GM12878 (cell line): Measurements from ENCODE around the gene HOXB1. TPM values are rescaled to one million over a fixed set of nuclear protein-coding genes. Genes with fewer than 3 reads are reported as not detected.

Source experiments
- BHLHE40 ChIP-seq, 2 experiments: fragments of 450-650 bp in 1 of 2; IDR thresholded peaks; 2 replicates each; pipeline ENCODE4 v1.6.1; 2011 to 2017; ENCODE audit warnings: low read depth in 2 of 2, borderline replicate concordance in 1 of 2, improper control_type of control experiment in 1 of 2, low read length in 1 of 2, mild to moderate bottlenecking in 1 of 2
- CBX3 ChIP-seq: fragments of 200-600 bp; sonication (generic); IDR thresholded peaks from 2 replicates; pipeline ENCODE4 v1.6.1; 2016; ENCODE audit warnings: low read depth, borderline replicate concordance
- FOXK2 ChIP-seq: fragments of 450-650 bp; IDR thresholded peaks from 2 replicates; pipeline ENCODE4 v1.6.1; 2017; ENCODE audit warnings: mild to moderate bottlenecking, moderate library complexity
- MYB ChIP-seq: fragments of 150-350 bp; IDR thresholded peaks from 2 replicates; pipeline ENCODE4 v1.6.1; 2014; ENCODE audit warnings: mild to moderate bottlenecking, low read depth, low read length, borderline replicate concordance
- NFYA ChIP-seq: IDR thresholded peaks from 2 replicates; pipeline ENCODE4 v1.6.1; 2011; ENCODE audit warnings: low read depth, mild to moderate bottlenecking, low read length, improper control_type of control experiment, borderline replicate concordance
- RBBP5 ChIP-seq: fragments of 200-600 bp; sonication (generic); conservative IDR thresholded peaks from 2 replicates; pipeline ENCODE4 v1.6.1; 2016
- RUNX3 ChIP-seq: IDR thresholded peaks from 2 replicates; pipeline ENCODE4 v1.6.1; 2012; ENCODE audit warnings: low read length, inconsistent platforms
- SMAD1 ChIP-seq: fragments of 450-650 bp; IDR thresholded peaks from 2 replicates; pipeline ENCODE4 v1.6.1; 2018; ENCODE audit warnings: mild to moderate bottlenecking, low read depth; ENCODE audit not compliant: partially characterized antibody
- SMC3 ChIP-seq: IDR thresholded peaks from 2 replicates; pipeline ENCODE4 v1.6.1; 2011; ENCODE audit warnings: low read length, improper control_type of control experiment, borderline replicate concordance
- SREBF2 ChIP-seq: IDR thresholded peaks from 2 replicates; pipeline ENCODE4 v1.6.1; 2012; ENCODE audit warnings: mild to moderate bottlenecking, low read length
- TARDBP ChIP-seq: IDR thresholded peaks from 2 replicates; pipeline ENCODE4 v1.6.1; 2016; ENCODE audit warnings: borderline replicate concordance
- TCF3 ChIP-seq: IDR thresholded peaks from 2 replicates; pipeline ENCODE4 v1.6.1; 2012; ENCODE audit warnings: low read depth, mild to moderate bottlenecking, low read length, borderline replicate concordance; ENCODE audit not compliant: insufficient read depth
- TCF7 ChIP-seq: IDR thresholded peaks from 2 replicates; pipeline ENCODE4 v1.6.1; 2014; ENCODE audit warnings: antibody characterized with exemption, borderline replicate concordance
- polyA plus RNA-seq, 11 experiments: library from polyadenylated mRNA; depleted of rRNA in 4 of 11; unstranded in 6 of 11; stranded (reverse) in 5 of 11; fragments of >200 nt; fragmentation: Nextera tagmentation in 4 of 11; fragmentation: Illumina TruSeq in 1 of 11; extraction: Ambion mirVana in 4 of 11; extraction: Trizol in 1 of 11; gene quantifications; 1 replicate in 1 of 11; 2 replicates in 10 of 11; pipeline versions ENCODE4 v1.2.1 to v1.2.3, GENCODE V29; 2011 to 2016; ENCODE audit warnings: inconsistent platforms in 2 of 11, missing spikeins in 2 of 11, low read depth in 1 of 11
- total RNA-seq, 4 experiments: library from RNA; depleted of rRNA in 3 of 4; stranded (reverse); fragments of >200 nt in 3 of 4; fragmentation: Illumina TruSeq in 1 of 4; extraction: Trizol in 1 of 4; gene quantifications; 2 replicates each; pipeline versions ENCODE4 v1.2.1 to v1.2.3, GENCODE V29; 2013 to 2021
- TF ChIP-seq, protein P1 (sequence below), 3 experiments: IDR thresholded peaks in 2 of 3; conservative IDR thresholded peaks in 1 of 3; 2 replicates each; pipeline ENCODE4 v1.5.1; 2011; ENCODE audit warnings: low read depth in 3 of 3, low read length in 3 of 3, mild to moderate bottlenecking in 3 of 3, control low read depth in 2 of 3, moderate library complexity in 2 of 3, inconsistent platforms in 1 of 3, mixed read lengths in 1 of 3; ENCODE audit not compliant: control insufficient read depth in 2 of 3, insufficient read depth in 1 of 3; ENCODE audit errors: extremely low read depth in 1 of 3
- TF ChIP-seq, protein P2 (sequence below): fragments of 450-650 bp; IDR thresholded peaks from 2 replicates; pipeline ENCODE4 v1.6.1; 2017; ENCODE audit warnings: mild to moderate bottlenecking, low read depth, inconsistent platforms; ENCODE audit not compliant: poor library complexity, severe bottlenecking

HOXB1 gene
- total and polyA plus RNA-seq, 10 of the 15 experiments (the other 5 are each of a cell fraction or from before 2014, with no cell fraction given): not detected

DNA sequence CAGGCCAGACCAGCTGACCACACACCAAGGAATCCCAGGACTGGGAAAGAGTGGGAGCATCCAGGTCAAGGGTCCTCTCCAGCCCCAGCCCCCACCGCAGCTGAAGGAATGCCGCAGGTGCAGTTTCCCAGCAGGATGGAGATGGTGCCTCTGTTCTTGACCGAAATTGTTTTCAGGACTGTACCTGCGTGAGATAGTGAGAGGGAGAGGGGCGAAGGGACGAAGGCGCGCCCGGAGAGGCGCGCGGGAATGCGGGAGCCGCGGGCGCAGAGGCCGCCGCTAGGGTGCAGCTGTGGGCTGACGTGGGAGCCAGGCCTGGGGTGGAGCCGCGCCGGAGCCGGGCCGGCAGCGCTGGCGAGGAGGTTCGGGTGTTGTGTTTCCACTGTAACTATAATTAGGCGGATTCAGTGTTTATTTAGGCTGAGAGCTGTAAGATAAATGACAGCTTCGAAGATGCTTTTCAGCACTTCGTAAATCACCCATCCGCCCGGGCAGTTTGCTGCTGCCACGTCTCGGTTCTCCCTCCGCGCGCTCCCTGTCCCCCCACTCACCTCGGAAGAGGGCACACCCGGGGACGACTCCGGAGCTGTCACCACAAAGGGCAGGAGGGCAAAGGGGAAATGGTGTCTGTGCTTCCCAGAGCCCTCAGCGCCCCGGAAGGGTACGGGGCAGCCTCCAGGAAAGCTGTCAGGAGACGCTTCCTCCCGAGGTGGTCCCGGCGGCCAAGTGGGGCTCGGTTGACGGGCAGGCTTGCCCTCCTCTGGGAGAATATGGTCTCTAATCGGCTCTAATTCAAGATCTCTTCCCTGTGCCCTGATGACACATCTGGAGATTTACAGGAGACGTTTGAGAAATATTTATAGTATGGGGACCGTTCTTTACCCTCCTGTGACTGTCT is 38.2 kb downstream of the HOXB1 start (continued):
- TF ChIP-seq, protein P1, sequence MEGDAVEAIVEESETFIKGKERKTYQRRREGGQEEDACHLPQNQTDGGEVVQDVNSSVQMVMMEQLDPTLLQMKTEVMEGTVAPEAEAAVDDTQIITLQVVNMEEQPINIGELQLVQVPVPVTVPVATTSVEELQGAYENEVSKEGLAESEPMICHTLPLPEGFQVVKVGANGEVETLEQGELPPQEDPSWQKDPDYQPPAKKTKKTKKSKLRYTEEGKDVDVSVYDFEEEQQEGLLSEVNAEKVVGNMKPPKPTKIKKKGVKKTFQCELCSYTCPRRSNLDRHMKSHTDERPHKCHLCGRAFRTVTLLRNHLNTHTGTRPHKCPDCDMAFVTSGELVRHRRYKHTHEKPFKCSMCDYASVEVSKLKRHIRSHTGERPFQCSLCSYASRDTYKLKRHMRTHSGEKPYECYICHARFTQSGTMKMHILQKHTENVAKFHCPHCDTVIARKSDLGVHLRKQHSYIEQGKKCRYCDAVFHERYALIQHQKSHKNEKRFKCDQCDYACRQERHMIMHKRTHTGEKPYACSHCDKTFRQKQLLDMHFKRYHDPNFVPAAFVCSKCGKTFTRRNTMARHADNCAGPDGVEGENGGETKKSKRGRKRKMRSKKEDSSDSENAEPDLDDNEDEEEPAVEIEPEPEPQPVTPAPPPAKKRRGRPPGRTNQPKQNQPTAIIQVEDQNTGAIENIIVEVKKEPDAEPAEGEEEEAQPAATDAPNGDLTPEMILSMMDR (IDR thresholded peaks at IDR 0.05 in 2 of 3, conservative IDR thresholded peaks at IDR 0.05 in 1 of 3; ENCODE audit: control insufficient read depth in 2 of 3, extremely low read depth in 1 of 3, insufficient read depth in 1 of 3, low read depth in 3 of 3, low read length in 3 of 3): peak; percentile 84 to 94 (median 90)
- TF ChIP-seq SREBF2 (no peak), NFYA (no peak), SMC3 (peak; percentile 82; the same call in 1 of the 2 replicates), SMAD1 (no peak), RBBP5 (no peak), CBX3 (no peak), TARDBP (no peak), TCF7 (no peak), MYB (no peak), RUNX3 (peak; percentile 38; the same call in 1 of the 2 replicates), BHLHE40 (IDR thresholded peaks at IDR 0.05; ENCODE audit: borderline replicate concordance in 1 of 2, low read depth in 2 of 2, low read length in 1 of 2) (no peak), FOXK2 (no peak), TCF3 (0 out of 2 replicates have a peak, but pooled peaks have one; percentile 18)
- TF ChIP-seq, protein P2, sequence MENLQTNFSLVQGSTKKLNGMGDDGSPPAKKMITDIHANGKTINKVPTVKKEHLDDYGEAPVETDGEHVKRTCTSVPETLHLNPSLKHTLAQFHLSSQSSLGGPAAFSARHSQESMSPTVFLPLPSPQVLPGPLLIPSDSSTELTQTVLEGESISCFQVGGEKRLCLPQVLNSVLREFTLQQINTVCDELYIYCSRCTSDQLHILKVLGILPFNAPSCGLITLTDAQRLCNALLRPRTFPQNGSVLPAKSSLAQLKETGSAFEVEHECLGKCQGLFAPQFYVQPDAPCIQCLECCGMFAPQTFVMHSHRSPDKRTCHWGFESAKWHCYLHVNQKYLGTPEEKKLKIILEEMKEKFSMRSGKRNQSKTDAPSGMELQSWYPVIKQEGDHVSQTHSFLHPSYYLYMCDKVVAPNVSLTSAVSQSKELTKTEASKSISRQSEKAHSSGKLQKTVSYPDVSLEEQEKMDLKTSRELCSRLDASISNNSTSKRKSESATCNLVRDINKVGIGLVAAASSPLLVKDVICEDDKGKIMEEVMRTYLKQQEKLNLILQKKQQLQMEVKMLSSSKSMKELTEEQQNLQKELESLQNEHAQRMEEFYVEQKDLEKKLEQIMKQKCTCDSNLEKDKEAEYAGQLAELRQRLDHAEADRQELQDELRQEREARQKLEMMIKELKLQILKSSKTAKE: no peak
